Esophagus muscularis mucosa (tissue), 4 donors: Measurements from ENCODE around the gene ZNF385A. TPM values are rescaled to one million over a fixed set of nuclear protein-coding genes. Genes with fewer than 3 reads are reported as not detected.

Experiments used
- DNase-seq: peaks from one replicate; pipeline ENCODE4 v3.0.0-alpha.2; 2017; ENCODE audit errors: extremely low spot score
- H3K27ac ChIP-seq, 4 donors: fragments of 200-600 bp; sonication (generic); replicated peaks in 1 of 4; 1 replicate in 3 of 4; 2 replicates in 1 of 4; pipeline ENCODE4 v1.5.1; 2016 to 2019; ENCODE audit warnings: mild to moderate bottlenecking in 1 of 4
- H3K27me3 ChIP-seq, 4 donors: fragments of 200-600 bp; sonication (generic); one replicate each; pipeline versions ENCODE4 v1.5.1 to v1.6.0; 2016 to 2019
- H3K36me3 ChIP-seq, 4 donors: fragments of 200-600 bp; sonication (generic); one replicate each; pipeline ENCODE4 v1.5.1; 2016 to 2019
- H3K4me1 ChIP-seq, 4 donors: fragments of 200-600 bp; sonication (generic); one replicate each; pipeline ENCODE4 v1.5.1; 2016 to 2019
- H3K4me3 ChIP-seq, 4 donors: fragments of 200-600 bp; sonication (generic); 1 replicate in 2 of 4; 2 replicates in 2 of 4; pipeline ENCODE4 v1.5.1; 2016 to 2019; ENCODE audit warnings: mild to moderate bottlenecking in 4 of 4, moderate library complexity in 1 of 4
- H3K9me3 ChIP-seq, 4 donors: fragments of 200-600 bp; sonication (generic); 1 replicate in 3 of 4; 2 replicates in 1 of 4; pipeline ENCODE4 v1.5.1; 2016 to 2019
- CTCF ChIP-seq, 3 experiments: fragments of 200-600 bp in 2 of 3; fragments of 450-650 bp in 1 of 3; sonication (generic) in 2 of 3; IDR thresholded peaks; one replicate each; pipeline ENCODE4 v1.5.1; 2017 to 2019; ENCODE audit warnings: antibody characterized with exemption in 3 of 3, mild to moderate bottlenecking in 2 of 3, moderate library complexity in 1 of 3
- EP300 ChIP-seq: sonication (generic); formaldehyde crosslinking; IDR thresholded peaks from one replicate; pipeline ENCODE4 v1.6.1; 2017; ENCODE audit warnings: antibody characterized with exemption
- POLR2A ChIP-seq: fragments of 450-650 bp; IDR thresholded peaks from one replicate; pipeline ENCODE4 v1.6.1; 2017; ENCODE audit warnings: antibody characterized with exemption, moderate library complexity, mild to moderate bottlenecking, low read depth
- POLR2AphosphoS5 ChIP-seq, 2 donors: sonication (generic); formaldehyde crosslinking; IDR thresholded peaks; one replicate each; pipeline ENCODE4 v1.6.1; 2017; ENCODE audit warnings: antibody characterized with exemption in 2 of 2
- WGBS: methylation state at CpG from one replicate; pipeline ENCODE4 v1.1.5; 2018; 5-methylcytosine and 5-hydroxymethylcytosine counted together
- intact Hi-C: fragments of 100-400 bp; cut with DNase I; formaldehyde crosslinking; loops from one replicate; pipeline ENCODE4 v1.15.1; 2023
- total RNA-seq, 4 donors: library from RNA; depleted of rRNA; stranded (reverse); fragments of >200 nt; gene quantifications; one replicate each; pipeline versions ENCODE4 v1.1.0 to v1.2.1, GENCODE V29; 2016

ZNF385A gene
- total RNA-seq, 4 donors from 2014 or later = 15.7 to 32.6 (median 19.4) TPM

- peak overlapping the region; percentile 47 to 62 (median 50) for H3K4me3 ChIP-seq
- no peaks in the 10 kb centered on the region for H3K9me3 ChIP-seq
- H3K36me3 ChIP-seq = no peaks in the 10 kb centered on the region
- TF ChIP-seq POLR2AphosphoS5 (IDR thresholded peaks at IDR 0.05) (peak in 1 of 2 donors; percentile 65), EP300 (no peak), CTCF (IDR thresholded peaks at IDR 0.05) (peak; percentile 80 to 90 (median 83)), POLR2A (no peak)
- peak; percentile 97 for DNase-seq
- H3K4me1 ChIP-seq = peaks cover 39 to 59% (median 58%) of the 10 kb centered on the region in 4 donors
- peak overlapping the region; percentile 73 to 86 (median 78) for H3K27ac ChIP-seq
- WGBS = 47% methylated on average over 30 of the region's 40 CpGs
- no peaks in the 10 kb centered on the region for H3K27me3 ChIP-seq
- intact Hi-C loops = loop anchor here (10.0 kb wide), 1 partner anchor 354 kb away; no protein-coding TSS in a partner anchor
Observed at GRCh38 chr12:54368709-54369596, 15.6 kb downstream of the ZNF385A start.

- WGBS = 26% methylated on average over 3 of the region's 5 CpGs
- Histone ChIP-seq H3K27me3 (no peaks in the 10 kb centered on the region), H3K4me1 (peaks cover 39 to 52% (median 50%) of the 10 kb centered on the region in 4 donors), H3K4me3 (peak overlapping the region in 3 of 4 donors; percentile 28 to 50 (median 49)), H3K27ac (peak overlapping the region; percentile 19 to 86 (median 62)), H3K9me3 (no peaks in the 10 kb centered on the region), H3K36me3 (no peaks in the 10 kb centered on the region)
- TF ChIP-seq POLR2AphosphoS5 (IDR thresholded peaks at IDR 0.05) = no peak
- TF ChIP-seq POLR2A = no peak
- no peak for TF ChIP-seq EP300
- no peak for TF ChIP-seq CTCF (IDR thresholded peaks at IDR 0.05)
- intact Hi-C loops = loop anchor here (10.0 kb wide), 1 partner anchor 353 kb away; no protein-coding TSS in a partner anchor
- DNase-seq = no peak
Observed at GRCh38 chr12:54368025-54368708, 16.4 kb downstream of the ZNF385A start.

- TF ChIP-seq POLR2AphosphoS5 (IDR thresholded peaks at IDR 0.05) (no peak), CTCF (IDR thresholded peaks at IDR 0.05) (no peak), EP300 (no peak), POLR2A (no peak)
- intact Hi-C loops = loop anchor here (5.0 to 10.0 kb wide), 4 partner anchors 37 to 350 kb away; partner anchors contain the start of gene COPZ1
- no peak within 1 kb of the TSS for H3K4me3 ChIP-seq
Observed at GRCh38 chr12:54364413-54364812, 20.1 kb downstream of the ZNF385A start, which contains the start of gene GPR84. Gene GPR84, minus strand, starts transcription at chr12:54364486. Its CDS starts 635 bp downstream, at chr12:54363851.

GRCh38 chr12:54363618-54364017 is 20.9 kb downstream of the ZNF385A start:
- H3K36me3 ChIP-seq = no peaks in the 10 kb centered on the region
- TF ChIP-seq EP300 (no peak), CTCF (IDR thresholded peaks at IDR 0.05) (no peak), POLR2AphosphoS5 (IDR thresholded peaks at IDR 0.05) (no peak), POLR2A (no peak)
- intact Hi-C loops = loop anchor here (5.0 to 10.0 kb wide), 4 partner anchors 36 to 349 kb away; partner anchors contain the start of gene COPZ1
- DNase-seq = no peak
- no peaks in the 10 kb centered on the region for H3K9me3 ChIP-seq
- H3K27ac ChIP-seq = no peak overlapping the region
- 72% methylated on average over 6 of the region's 6 CpGs for WGBS
- H3K4me3 ChIP-seq = no peak overlapping the region
- H3K27me3 ChIP-seq = no peaks in the 10 kb centered on the region
- H3K4me1 ChIP-seq = peaks cover 15 to 27% (median 23%) of the 10 kb centered on the region in 4 donors

More at GRCh38 chr12:54364413-54364812, 20.1 kb downstream of the ZNF385A start, which contains the start of gene GPR84:
- no peak for DNase-seq
- H3K9me3 ChIP-seq = no peaks in the 10 kb centered on the region
- peaks cover 23 to 35% (median 29%) of the 10 kb centered on the region in 4 donors for H3K4me1 ChIP-seq
- H3K36me3 ChIP-seq = no peaks in the 10 kb centered on the region
- no peaks in the 10 kb centered on the region for H3K27me3 ChIP-seq
- 72% methylated on average over 4 of the region's 4 CpGs for WGBS
- H3K27ac ChIP-seq = no peak within 1 kb of the TSS
